IPS-NIHi11 (cell line): Measurements from ENCODE around the gene ATP4B.

Experiments used
- DNase-seq: peaks from one replicate; pipeline ENCODE4 v3.0.0; 2012; ENCODE audit warnings: mixed read lengths, low spot score

Gene ATP4B

DNA sequence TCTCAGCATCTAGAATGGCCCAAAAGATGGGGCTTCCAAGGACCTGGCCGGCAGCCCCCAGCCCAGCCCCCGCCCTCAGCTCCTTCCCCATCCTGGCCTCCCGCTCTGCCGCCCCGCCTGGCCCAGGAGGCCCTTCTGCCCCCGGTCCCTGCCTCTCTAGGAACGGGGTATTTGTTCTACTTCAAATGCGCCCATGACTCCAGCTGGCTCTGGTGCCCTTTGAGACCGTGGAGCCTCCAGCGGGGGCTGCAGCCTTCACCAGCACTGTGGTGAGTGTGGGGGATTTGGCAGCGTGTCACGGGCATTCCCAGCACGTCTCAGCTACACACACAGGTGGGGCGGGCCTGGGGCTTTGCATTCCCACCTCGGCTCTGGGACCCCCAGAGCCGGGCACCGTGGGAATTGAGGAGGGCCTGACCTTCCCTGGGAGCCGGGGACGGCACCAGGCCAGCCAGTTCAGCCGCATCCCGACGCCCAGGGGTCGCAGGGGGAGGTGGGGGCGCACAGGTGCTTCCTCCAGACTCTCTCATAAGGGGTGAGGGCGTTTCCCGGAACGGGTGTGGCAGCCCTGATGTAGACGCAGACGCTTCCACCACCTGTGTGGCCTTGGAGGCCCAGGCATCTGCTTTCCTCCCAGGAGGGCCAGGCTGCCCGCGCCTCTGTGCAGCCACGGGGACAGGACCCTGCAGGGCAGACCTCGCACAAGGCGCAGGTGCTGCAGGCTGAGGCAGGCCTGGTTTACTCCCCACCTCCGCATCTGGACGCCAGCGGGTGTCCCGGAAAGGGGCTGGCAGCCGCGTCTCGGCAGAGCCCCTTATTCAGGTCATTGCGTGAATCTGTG, 947 bp downstream of the ATP4B start:
- DNase-seq: no peak

GRCh38 chr13:113656003-113656588, 1.9 kb downstream of the ATP4B start:
- DNase-seq: no peak

DNA sequence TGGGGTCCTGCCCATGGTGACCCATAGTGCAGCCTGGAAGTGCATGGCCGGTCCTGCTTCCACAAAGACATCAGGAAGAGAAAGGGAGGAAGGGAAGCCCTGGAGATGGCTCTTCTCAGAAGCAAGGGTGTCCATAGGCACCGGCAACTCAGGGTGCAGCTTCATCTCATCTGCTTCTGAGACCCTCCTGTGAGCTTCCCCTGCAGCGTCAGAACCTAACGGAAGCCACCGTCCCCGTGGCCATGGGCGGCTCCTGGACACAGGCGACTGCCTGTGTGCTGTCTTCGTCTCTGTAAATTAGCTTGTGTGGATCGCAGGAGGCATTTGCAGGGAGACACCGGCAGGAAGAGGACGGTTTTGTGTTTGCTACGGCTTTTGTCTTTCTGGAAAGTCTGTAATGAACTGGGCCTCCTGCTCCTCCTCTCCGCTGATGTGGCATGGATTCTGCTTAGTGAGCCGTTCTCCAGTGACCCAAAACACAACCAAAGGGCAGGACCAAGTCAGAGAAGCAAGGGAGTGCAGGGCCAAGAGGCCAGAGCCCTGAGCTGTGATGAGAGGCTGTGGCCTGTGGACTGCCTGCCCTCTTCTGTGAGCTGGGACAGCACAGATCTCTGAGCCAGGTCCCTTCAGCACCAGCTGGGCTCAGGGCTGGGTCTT, 2.5 kb downstream of the ATP4B start:
- no peak for DNase-seq

- no peak for DNase-seq
Observed at GRCh38 chr13:113654591-113655345, 3.2 kb downstream of the ATP4B start.

GRCh38 chr13:113654175-113654560, 3.8 kb downstream of the ATP4B start:
- no peak for DNase-seq

- DNase-seq: no peak
Observed at GRCh38 chr13:113653264-113654174, 4.5 kb downstream of the ATP4B start.

DNA sequence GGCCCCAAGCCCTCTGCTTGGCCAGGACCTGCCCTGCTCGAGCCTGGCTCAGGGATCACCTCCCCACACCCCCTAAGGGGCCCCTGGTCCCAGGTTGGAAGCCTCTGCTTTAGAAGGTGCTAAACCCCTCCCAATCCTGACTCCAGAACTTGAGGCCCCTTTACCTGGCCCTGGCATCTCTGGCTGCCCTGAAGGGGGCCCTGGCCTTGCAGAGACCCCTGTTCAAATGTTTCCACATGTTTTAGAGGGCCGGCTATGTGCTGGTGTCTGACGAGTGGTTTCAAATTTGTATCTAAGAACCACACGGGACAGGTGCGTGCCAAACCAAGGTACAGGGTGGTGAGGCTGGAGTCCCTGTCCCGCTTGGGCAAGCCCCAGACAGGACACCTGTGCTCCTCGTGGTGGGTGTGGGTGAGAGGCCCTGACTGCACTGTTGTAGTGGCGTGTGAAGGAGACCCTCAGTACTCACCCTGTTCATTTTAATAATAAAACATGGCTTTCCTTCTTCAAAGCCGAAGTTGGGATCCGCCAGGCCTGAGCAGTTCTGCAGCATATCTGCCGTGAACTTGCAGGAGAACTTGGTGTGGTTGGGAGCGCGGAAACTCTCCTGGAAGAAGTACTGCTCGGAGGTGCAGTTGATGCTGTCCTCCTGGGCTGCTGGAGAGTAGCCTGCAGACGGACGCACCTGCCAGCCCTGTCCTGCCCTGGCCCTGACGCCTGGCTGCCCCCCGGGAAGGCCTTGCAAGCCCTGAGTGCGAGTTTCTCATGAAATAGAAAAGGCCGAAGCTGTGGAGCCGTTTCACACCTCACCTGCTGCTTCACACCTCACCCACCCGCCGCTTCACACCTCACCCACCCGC, 5.4 kb downstream of the ATP4B start:
- DNase-seq: no peak

DNA sequence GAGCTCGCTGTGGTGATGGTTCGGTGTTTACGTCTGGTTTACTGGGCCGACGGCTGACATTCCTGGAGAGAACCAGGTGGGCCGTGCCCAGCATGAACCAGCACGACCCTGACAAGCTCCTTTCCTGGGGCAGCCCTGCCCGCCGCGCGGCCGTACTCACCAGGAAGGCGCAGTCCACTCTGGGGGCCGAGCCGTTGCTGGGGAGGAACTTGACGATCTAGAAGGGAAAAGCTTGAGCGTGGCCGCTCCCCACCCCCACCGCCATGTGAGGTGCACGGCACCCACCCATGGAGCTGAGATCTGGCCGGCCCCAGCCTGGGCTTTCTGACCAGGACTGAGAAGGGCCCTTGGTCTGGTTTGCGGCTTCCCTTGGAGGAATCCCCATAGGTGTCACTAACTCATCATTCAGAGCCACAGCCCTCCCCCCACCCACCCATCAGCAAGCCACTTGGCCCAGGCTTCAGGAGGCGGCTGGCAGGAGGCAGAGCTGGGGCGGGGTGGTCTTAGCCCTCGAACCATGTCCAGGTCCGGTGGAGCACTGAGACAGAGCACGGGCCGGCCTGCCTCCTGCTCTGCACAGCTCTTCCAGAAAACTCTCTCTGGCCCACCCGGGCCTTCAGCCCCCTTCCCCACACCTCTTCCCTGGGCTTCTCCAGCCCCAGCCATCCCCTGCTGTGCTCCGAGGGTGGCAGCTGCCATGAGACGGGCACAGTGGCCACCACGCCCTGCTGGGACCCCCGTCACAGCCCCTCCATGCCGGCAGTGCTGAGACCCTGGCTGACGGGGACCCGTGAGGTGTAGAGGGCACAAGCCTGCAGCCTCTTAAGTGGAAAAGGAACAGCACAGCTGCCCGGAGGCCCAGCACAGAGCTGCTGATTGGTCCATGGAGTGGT, 6.2 kb downstream of the ATP4B start:
- DNase-seq: no peak

- DNase-seq: no peak
Observed at GRCh38 chr13:113650731-113651148, 7.3 kb downstream of the ATP4B start.

DNA sequence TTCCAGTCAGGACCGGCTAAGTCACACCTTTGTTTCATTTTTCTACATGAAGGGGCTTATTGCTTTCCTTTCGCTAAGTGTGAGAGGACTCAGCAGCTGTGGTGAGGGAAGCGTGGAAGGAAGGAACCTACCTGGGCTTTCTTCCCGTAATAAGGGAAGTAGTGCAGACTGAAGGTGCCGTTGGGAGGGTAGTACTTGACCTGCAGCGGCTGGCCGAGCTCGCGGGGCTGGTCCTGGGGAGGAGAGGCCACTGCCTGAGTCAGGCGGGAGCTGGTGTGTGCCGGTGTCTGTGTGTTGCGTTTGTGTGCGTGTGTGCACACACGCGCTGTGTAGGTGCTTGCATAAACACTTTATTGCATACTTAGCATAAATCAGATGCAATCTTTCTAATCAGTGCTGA, 7.7 kb downstream of the ATP4B start:
- no peak for DNase-seq

GRCh38 chr13:113649212-113649611, 8.8 kb downstream of the ATP4B start:
- no peak for DNase-seq

DNA sequence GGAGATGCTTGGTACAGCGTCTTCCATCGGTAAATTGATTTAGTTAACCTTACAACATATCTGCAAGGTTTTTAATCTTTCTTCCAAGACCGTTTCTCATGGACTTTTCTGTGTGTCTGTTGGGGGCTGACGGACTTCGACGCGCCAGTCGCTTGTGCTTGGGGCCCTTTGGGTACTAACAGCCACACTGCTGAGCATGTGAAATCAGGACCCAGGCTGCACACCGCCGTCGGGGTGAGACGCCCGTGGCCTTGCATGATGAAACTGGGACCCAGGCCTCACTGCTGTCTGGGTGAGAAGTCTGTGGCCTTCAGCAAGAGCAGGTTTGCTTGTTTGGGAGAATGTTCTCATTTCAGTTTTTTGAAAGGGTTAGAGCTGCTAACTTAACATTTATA, 9.8 kb downstream of the ATP4B start:
- DNase-seq: no peak

- DNase-seq: no peak
Observed at GRCh38 chr13:113647351-113648215, 10.4 kb downstream of the ATP4B start.

- no peak for DNase-seq
Observed at GRCh38 chr13:113646921-113647340, 11.1 kb downstream of the ATP4B start.

- DNase-seq: no peak
Observed at GRCh38 chr13:113646376-113646775, 11.6 kb downstream of the ATP4B start.

- DNase-seq: no peak
Observed at GRCh38 chr13:113645329-113645728, 12.7 kb downstream of the ATP4B start.

DNA sequence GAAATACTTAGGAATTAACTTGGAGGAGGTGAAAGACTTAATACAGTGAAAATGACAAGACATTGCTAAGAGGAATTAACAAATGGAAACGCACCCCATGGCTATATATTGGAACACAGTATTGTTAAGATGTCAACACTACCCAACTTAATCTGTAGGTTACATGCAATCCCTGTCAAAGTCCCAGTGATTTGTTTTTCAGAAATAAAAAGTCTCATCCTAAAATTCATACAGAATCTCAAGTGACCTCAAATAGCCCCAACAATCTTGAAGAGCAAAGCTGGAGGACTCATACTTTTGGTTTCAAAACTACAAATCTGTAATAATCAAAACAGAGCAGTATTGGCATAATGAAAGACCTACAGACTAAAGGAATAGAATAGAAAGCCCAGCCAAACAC, 13.2 kb downstream of the ATP4B start:
- no peak for DNase-seq

- DNase-seq: no peak
Observed at GRCh38 chr13:113643593-113643992, 14.4 kb downstream of the ATP4B start.
